ENCODE data around the gene SLC1A2. TPM values are rescaled to one million over a fixed set of nuclear protein-coding genes. Genes with fewer than 3 reads are reported as not detected.

SLC1A2 gene
- total and polyA plus RNA-seq, 2 of the 4 experiments (the other 2 are of a cell fraction) = 0.15 to 0.54 TPM

GRCh38 chr11:35280727-35281126 lies 138.6 kb downstream of the SLC1A2 start:
- POLR2A ChIA-PET (ENCODE audit: unreplicated experiment) = no interaction called here
- Histone ChIP-seq H4K8ac (ENCODE audit: low read depth in 2 of 2, low read length in 2 of 2) (no peak overlapping the region), H2AK5ac (ENCODE audit: low read depth, low read length) (peak overlapping the region; percentile 51; the same call in 1 of the 2 replicates), H3K4me2 (ENCODE audit: low read depth, low read length) (no peak overlapping the region), H3K4me1 (ENCODE audit: control insufficient read depth, insufficient read depth, low read length) (peaks cover 10% of the 10 kb centered on the region), H3K18ac (ENCODE audit: low read depth, low read length) (no peak overlapping the region), H2AFZ (replicated peaks; ENCODE audit: low read length, poor library complexity) (no peak overlapping the region), H3K9ac (ENCODE audit: low read depth, low read length) (no peak overlapping the region), H3K23ac (ENCODE audit: low read depth, low read length) (no peak overlapping the region), H4K20me1 (ENCODE audit: insufficient read depth, low read length) (no peaks in the 10 kb centered on the region), H2BK15ac (ENCODE audit: low read depth, low read length) (no peak overlapping the region), H3K14ac (replicated peaks; ENCODE audit: low read depth, low read length) (no peak overlapping the region), H3K79me1 (ENCODE audit: low read depth in 1 of 2, low read length in 2 of 2) (no peaks in the 10 kb centered on the region), H4K91ac (ENCODE audit: insufficient read depth, low read depth, low read length) (no peak overlapping the region), H2AK9ac (replicated peaks; ENCODE audit: low read depth, low read length, poor library complexity) (no peak overlapping the region), H2BK5ac (ENCODE audit: low read depth, low read length, poor library complexity, severe bottlenecking) (no peak overlapping the region), H3K9me1 (ENCODE audit: insufficient read depth, low read length) (peaks cover 12% of the 10 kb centered on the region; the same call in 1 of the 2 replicates), H3K4me3 (ENCODE audit: insufficient read depth, low read depth, low read length) (no peak overlapping the region), H3K4ac (ENCODE audit: low read depth, low read length) (no peak overlapping the region), H3K36me3 (ENCODE audit: control insufficient read depth, insufficient read depth, low read length) (no peaks in the 10 kb centered on the region), H3K27ac (ENCODE audit: insufficient read depth, low read length) (no peak overlapping the region), H3K56ac (ENCODE audit: extremely low read depth, insufficient read depth, low read length) (no peak overlapping the region), H3K27me3 (ENCODE audit: control insufficient read depth, insufficient read depth, low read length) (no peaks in the 10 kb centered on the region), H2BK120ac (ENCODE audit: low read depth, low read length) (no peak overlapping the region), H3K9me3 (ENCODE audit: control insufficient read depth, insufficient read depth, low read length) (no peaks in the 10 kb centered on the region), H4K5ac (ENCODE audit: low read depth, low read length) (no peak overlapping the region), H2BK20ac (ENCODE audit: low read depth, low read length) (no peak overlapping the region)
- intact Hi-C loops (cut with micrococcal nuclease) (no loop called here), in situ Hi-C loops (cut with MboI; ENCODE audit: low sequenced_read_pairs) (no loop called here), dilution Hi-C loops (cut with HindIII; ENCODE audit: low sequenced_read_pairs, unreplicated experiment) (no loop called here)
- DNase-seq (no peak), ATAC-seq (ENCODE audit: low read depth) (no peak)
- CTCF ChIA-PET = no interaction called here
- TF ChIP-seq RCOR1 (IDR thresholded peaks at IDR 0.05; ENCODE audit: insufficient replicate concordance, low read length) (no peak), POLR2A (IDR thresholded peaks at IDR 0.05; ENCODE audit: low read depth, low read length) (no peak), RAD21 (IDR thresholded peaks at IDR 0.05; ENCODE audit: low read length) (no peak), CEBPB (IDR thresholded peaks at IDR 0.05; ENCODE audit: low read depth, low read length) (no peak), ELK1 (IDR thresholded peaks at IDR 0.05; ENCODE audit: borderline replicate concordance, low read depth, low read length) (no peak), FOS (IDR thresholded peaks at IDR 0.05; ENCODE audit: low read depth, low read length) (no peak), USF2 (IDR thresholded peaks at IDR 0.05; ENCODE audit: low read depth, low read length) (no peak), BHLHE40 (IDR thresholded peaks at IDR 0.05; ENCODE audit: low read depth, low read length) (no peak), SMC3 (IDR thresholded peaks at IDR 0.05; ENCODE audit: low read depth, low read length) (no peak), MXI1 (IDR thresholded peaks at IDR 0.05; ENCODE audit: borderline replicate concordance, low read depth, low read length) (no peak), RFX5 (IDR thresholded peaks at IDR 0.05; ENCODE audit: low read depth, low read length) (no peak), NFE2L2 (IDR thresholded peaks at IDR 0.05; ENCODE audit: low read depth, low read length) (no peak), MAZ (IDR thresholded peaks at IDR 0.05; ENCODE audit: borderline replicate concordance, low read depth, low read length) (no peak), CHD1 (IDR thresholded peaks at IDR 0.05; ENCODE audit: low read depth, low read length) (no peak), CTCF (conservative IDR thresholded peaks at IDR 0.05; ENCODE audit: low read depth, low read length) (no peak), MAFK (IDR thresholded peaks at IDR 0.05; ENCODE audit: low read depth, low read length) (no peak)
- WGBS, 2 experiments (ENCODE audit: extremely low coverage in 2 of 2, insufficient read length in 1 of 2) = no CpG with 5 or more reads among the region's 7 CpGs
- BruUV-seq (replicated peaks) = no TSS peak

Measured in IMR-90 (cell line).